Measurements from ENCODE around the gene ZNF175.

The ZNF175 gene

GRCh38 chr19:51566489-51567100, 4.5 kb upstream of the ZNF175 start:
- no peak overlapping the region for H3K27ac Mint-ChIP-seq
- TF ChIP-seq CTCF (IDR thresholded peaks at IDR 0.05; ENCODE audit: unreplicated experiment in 3 of 3), result no peak
- H3K36me3 Mint-ChIP-seq (ENCODE audit: low read depth), result no peaks in the 10 kb centered on the region
- no peak overlapping the region for H3K4me3 Mint-ChIP-seq
- H3K27me3 Mint-ChIP-seq (ENCODE audit: low read depth), result peaks cover 45% of the 10 kb centered on the region
- peaks cover 7% of the 10 kb centered on the region for H3K4me1 Mint-ChIP-seq
- H3K9me3 Mint-ChIP-seq, result no peaks in the 10 kb centered on the region

DNA sequence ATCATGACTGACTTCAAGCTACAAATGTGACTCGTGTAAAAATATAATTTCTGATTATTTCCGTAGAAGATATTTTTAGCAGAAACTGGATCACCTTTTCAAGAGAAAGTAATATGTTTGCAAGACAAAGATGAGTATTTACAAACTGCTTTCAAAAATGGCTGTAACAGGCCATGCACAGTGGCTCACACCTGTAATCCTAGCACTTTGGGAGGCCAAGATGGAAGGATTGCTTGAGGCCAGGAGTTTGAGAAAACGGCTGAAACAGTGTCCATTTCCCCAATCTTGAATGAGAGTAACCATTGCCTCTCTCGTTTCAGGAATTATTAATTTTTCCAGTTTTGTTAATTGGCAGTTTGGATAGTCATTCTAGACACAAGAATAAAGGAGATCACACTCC, 3.5 kb upstream of the ZNF175 start:
- no peaks in the 10 kb centered on the region for H3K9me3 Mint-ChIP-seq
- H3K4me3 Mint-ChIP-seq, result no peak overlapping the region
- peaks cover 16% of the 10 kb centered on the region for H3K4me1 Mint-ChIP-seq
- no peaks in the 10 kb centered on the region for H3K36me3 Mint-ChIP-seq (ENCODE audit: low read depth)
- H3K27me3 Mint-ChIP-seq (ENCODE audit: low read depth), result peaks cover 40% of the 10 kb centered on the region
- no peak overlapping the region for H3K27ac Mint-ChIP-seq
- TF ChIP-seq CTCF (IDR thresholded peaks at IDR 0.05; ENCODE audit: unreplicated experiment in 3 of 3), result no peak

- Mint-ChIP-seq H3K27ac (no peak overlapping the region), H3K4me1 (peaks cover 16% of the 10 kb centered on the region), H3K4me3 (no peak overlapping the region), H3K9me3 (no peaks in the 10 kb centered on the region), H3K27me3 (ENCODE audit: low read depth) (peaks cover 35% of the 10 kb centered on the region), H3K36me3 (ENCODE audit: low read depth) (no peaks in the 10 kb centered on the region)
- TF ChIP-seq CTCF (IDR thresholded peaks at IDR 0.05; ENCODE audit: unreplicated experiment in 3 of 3), result no peak
Measured at GRCh38 chr19:51568456-51568855, 2.6 kb upstream of the ZNF175 start.

GRCh38 chr19:51571599-51571998, 516 bp downstream of the ZNF175 start:
- TF ChIP-seq CTCF (IDR thresholded peaks at IDR 0.05; ENCODE audit: unreplicated experiment in 3 of 3), result no peak
- Mint-ChIP-seq H3K27ac (peak overlapping the region; percentile 41 to 72 (median 70)), H3K27me3 (ENCODE audit: low read depth) (peaks cover 16% of the 10 kb centered on the region), H3K4me1 (peaks cover 16% of the 10 kb centered on the region), H3K4me3 (peak overlapping the region; percentile 85 to 95 (median 94)), H3K36me3 (ENCODE audit: low read depth) (peaks cover 7% of the 10 kb centered on the region), H3K9me3 (no peaks in the 10 kb centered on the region)

DNA sequence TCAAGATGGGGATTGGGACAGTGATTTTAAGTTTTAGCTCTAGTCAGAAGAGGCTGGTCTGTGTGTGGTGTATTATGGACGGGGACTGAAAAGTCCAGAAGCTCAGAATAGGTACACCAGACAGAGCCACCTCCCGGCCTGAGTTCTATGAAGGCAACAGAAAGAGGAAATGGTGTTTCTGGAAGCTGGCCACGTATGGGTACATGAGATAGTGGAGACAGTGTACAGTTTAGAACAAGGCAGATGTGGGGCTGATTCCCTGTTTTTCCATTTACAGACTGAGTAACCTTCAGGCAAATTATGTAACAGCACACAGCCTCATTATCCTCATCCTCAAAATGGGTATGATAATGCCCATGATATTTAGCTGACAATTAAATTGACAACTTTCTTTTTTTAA, 1.3 kb downstream of the ZNF175 start:
- no peak overlapping the region for H3K27ac Mint-ChIP-seq
- H3K36me3 Mint-ChIP-seq (ENCODE audit: low read depth), result peaks cover 15% of the 10 kb centered on the region
- no peak for TF ChIP-seq CTCF (IDR thresholded peaks at IDR 0.05; ENCODE audit: unreplicated experiment in 3 of 3)
- H3K9me3 Mint-ChIP-seq, result no peaks in the 10 kb centered on the region
- peaks cover 14% of the 10 kb centered on the region for H3K27me3 Mint-ChIP-seq (ENCODE audit: low read depth)
- H3K4me1 Mint-ChIP-seq, result peaks cover 16% of the 10 kb centered on the region
- peak overlapping the region; percentile 85 to 95 (median 94) for H3K4me3 Mint-ChIP-seq

DNA sequence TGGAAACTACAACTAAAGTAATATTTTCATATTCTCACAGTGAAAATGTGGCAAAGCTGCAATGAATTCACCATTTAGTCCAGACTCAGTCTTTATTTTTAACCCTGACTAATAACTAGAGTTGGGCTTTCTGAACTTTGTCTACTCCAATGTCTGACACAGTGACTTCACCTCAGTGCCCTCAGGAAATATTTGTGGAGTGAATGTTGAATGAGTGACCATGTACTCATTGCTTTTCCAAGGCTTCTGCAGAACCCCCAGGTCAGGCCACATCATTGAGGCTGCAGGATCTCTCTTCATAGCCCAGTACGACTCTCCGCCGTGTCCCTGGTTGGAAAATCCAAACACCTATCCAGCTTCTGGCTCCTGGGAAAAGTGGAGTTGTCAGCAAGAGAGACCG, 1.8 kb downstream of the ZNF175 start:
- H3K27me3 Mint-ChIP-seq (ENCODE audit: low read depth), result peaks cover 13% of the 10 kb centered on the region
- H3K27ac Mint-ChIP-seq, result no peak overlapping the region
- H3K4me1 Mint-ChIP-seq, result peaks cover 16% of the 10 kb centered on the region
- H3K36me3 Mint-ChIP-seq (ENCODE audit: low read depth), result peaks cover 19% of the 10 kb centered on the region
- peak overlapping the region in 2 of 3 experiments; percentile 38 to 56 for H3K4me3 Mint-ChIP-seq
- no peaks in the 10 kb centered on the region for H3K9me3 Mint-ChIP-seq
- TF ChIP-seq CTCF (IDR thresholded peaks at IDR 0.05; ENCODE audit: unreplicated experiment in 3 of 3), result no peak

All from nephron (organoid).